SK-N-SH (cell line): ENCODE measurements around the gene WDR74. TPM values are rescaled to one million over a fixed set of nuclear protein-coding genes. Genes with fewer than 3 reads are reported as not detected.

Source experiments
- CTCF ChIA-PET: fragments of 300-600, 350-600 bp; formaldehyde crosslinking; extraction: SDS; loops from one replicate; lab custom pipeline; 2021; lab: Yijun Ruan, JAX
- POLR2A ChIA-PET: fragments of 350-600 bp; sonication (Branson Sonifier 250); formaldehyde crosslinking; extraction: SDS; loops from one replicate; lab custom pipeline; 2020; ENCODE audit warnings: antibody characterized with exemption, inconsistent platforms; lab: Yijun Ruan, JAX
- DNase-seq: peaks from one replicate; pipeline ENCODE4 v3.0.0; 2012
- H2AFZ ChIP-seq: fragments of 200-600 bp; sonication (generic); 2 replicates; pipeline ENCODE4 v1.8.1; 2016; ENCODE audit warnings: antibody characterized with exemption, mild to moderate bottlenecking, low read depth
- H3F3A ChIP-seq: fragments of 200-600 bp; sonication (generic); replicated peaks from 2 replicates; pipeline ENCODE3; 2016; ENCODE audit warnings: antibody characterized with exemption, mild to moderate bottlenecking; ENCODE audit not compliant: insufficient read depth
- H3K27ac ChIP-seq, 2 experiments: fragments of 200-500 bp in 1 of 2; fragments of 200-600 bp in 1 of 2; sonication (Bioruptor generic) in 1 of 2; sonication (generic), shearing (Covaris generic) in 1 of 2; 2 replicates each; pipeline versions ENCODE4 v1.5.1 to v1.6.1; 2014 to 2016; ENCODE audit warnings: low read depth in 2 of 2, inconsistent platforms in 1 of 2, low read length in 1 of 2, mild to moderate bottlenecking in 1 of 2, mixed read lengths in 1 of 2
- H3K27me3 ChIP-seq: fragments of 200-600 bp; sonication (generic), shearing (Covaris generic); 2 replicates; pipeline ENCODE4 v1.6.1; 2016; ENCODE audit warnings: mixed run types; ENCODE audit not compliant: insufficient read depth
- H3K36me3 ChIP-seq, 2 experiments: fragments of 200-500 bp in 1 of 2; fragments of 200-600 bp in 1 of 2; sonication (Bioruptor generic) in 1 of 2; sonication (generic) in 1 of 2; replicated peaks in 1 of 2; 2 replicates each; pipeline versions ENCODE3 to v1.5.1; 2014 to 2016; ENCODE audit warnings: low read length in 1 of 2, mild to moderate bottlenecking in 1 of 2; ENCODE audit not compliant: insufficient read depth in 2 of 2, control insufficient read depth in 1 of 2
- H3K4me1 ChIP-seq, 2 experiments: fragments of 200-500 bp in 1 of 2; fragments of 200-600 bp in 1 of 2; sonication (Bioruptor generic) in 1 of 2; sonication (generic), shearing (Covaris generic) in 1 of 2; 2 replicates each; pipeline versions ENCODE4 v1.5.1 to v1.6.1; 2014 to 2016; ENCODE audit warnings: low read depth in 1 of 2, low read length in 1 of 2, mixed run types in 1 of 2; ENCODE audit not compliant: insufficient read depth in 2 of 2, control insufficient read depth in 1 of 2
- H3K4me2 ChIP-seq: fragments of 200-600 bp; sonication (generic), shearing (Covaris generic); 2 replicates; pipeline ENCODE4 v1.6.1; 2017; ENCODE audit warnings: mixed run types
- H3K4me3 ChIP-seq, 2 experiments: fragments of 200-500 bp in 1 of 2; fragments of 200-600 bp in 1 of 2; sonication (Bioruptor generic) in 1 of 2; sonication (generic), shearing (Covaris generic) in 1 of 2; 2 replicates each; pipeline versions ENCODE4 v1.5.1 to v1.8.1; 2014 to 2016; ENCODE audit warnings: low read depth in 2 of 2, inconsistent platforms in 1 of 2, low read length in 1 of 2, mild to moderate bottlenecking in 1 of 2, mixed read lengths in 1 of 2, moderate library complexity in 1 of 2
- H3K79me2 ChIP-seq: fragments of 200-600 bp; sonication (generic); 2 replicates; pipeline ENCODE4 v1.8.1; 2017; ENCODE audit warnings: mild to moderate bottlenecking; ENCODE audit not compliant: insufficient read depth
- H3K9ac ChIP-seq: fragments of 200-600 bp; sonication (generic); 2 replicates; pipeline ENCODE4 v1.6.1; 2017; ENCODE audit warnings: mixed run types
- H3K9me2 ChIP-seq: fragments of 200-600 bp; sonication (generic); 2 replicates; pipeline ENCODE4 v1.6.1; 2017; ENCODE audit warnings: mixed run types
- H3K9me3 ChIP-seq: fragments of 200-600 bp; sonication (generic); 2 replicates; pipeline ENCODE4 v1.6.1; 2017; ENCODE audit warnings: mixed run types, mild to moderate bottlenecking, moderate library complexity
- H4K20me1 ChIP-seq: fragments of 200-600 bp; sonication (generic); 2 replicates; pipeline ENCODE4 v1.6.1; 2017; ENCODE audit warnings: mild to moderate bottlenecking, mixed run types; ENCODE audit not compliant: insufficient read depth
- CHD2 ChIP-seq: fragments of 150-350 bp; IDR thresholded peaks from 2 replicates; pipeline ENCODE4 v1.6.1; 2018; ENCODE audit warnings: low read length; ENCODE audit not compliant: partially characterized antibody
- FOSL2 ChIP-seq: IDR thresholded peaks from 2 replicates; pipeline ENCODE4 v1.4.0; 2012; ENCODE audit warnings: low read depth, mild to moderate bottlenecking, moderate library complexity, borderline replicate concordance
- GABPA ChIP-seq: IDR thresholded peaks from 2 replicates; pipeline ENCODE4 v1.4.0; 2012; ENCODE audit warnings: low read depth, mild to moderate bottlenecking
- GATA2 ChIP-seq: sonication (generic); formaldehyde crosslinking; IDR thresholded peaks from 2 replicates; pipeline ENCODE4 v1.5.0; 2020; ENCODE audit warnings: mild to moderate bottlenecking, missing genetic modification reagents
- JUND ChIP-seq: IDR thresholded peaks from 2 replicates; pipeline ENCODE4 v1.4.0; 2012
- MEF2A ChIP-seq: IDR thresholded peaks from 2 replicates; pipeline ENCODE4 v1.4.0; 2012; ENCODE audit warnings: low read depth, borderline replicate concordance
- MXI1 ChIP-seq: IDR thresholded peaks from 2 replicates; pipeline ENCODE4 v1.6.1; 2012; ENCODE audit warnings: mild to moderate bottlenecking, low read depth, low read length, improper control_type of control experiment
- NFIC ChIP-seq: IDR thresholded peaks from 2 replicates; pipeline ENCODE4 v1.4.0; 2012; ENCODE audit warnings: borderline replicate concordance
- NRF1 ChIP-seq: IDR thresholded peaks from 2 replicates; pipeline ENCODE4 v1.6.1; 2012; ENCODE audit warnings: low read depth, mild to moderate bottlenecking, low read length
- RCOR1 ChIP-seq: fragments of 150-350 bp; IDR thresholded peaks from 2 replicates; pipeline ENCODE4 v1.6.1; 2017; ENCODE audit warnings: antibody characterized with exemption, low read length
- RFX5 ChIP-seq: IDR thresholded peaks from 2 replicates; pipeline ENCODE4 v1.6.1; 2012; ENCODE audit warnings: mild to moderate bottlenecking, improper control_type of control experiment, low read length
- SIN3A ChIP-seq: IDR thresholded peaks from 2 replicates; pipeline ENCODE4 v1.6.1; 2012; ENCODE audit warnings: low read depth, mild to moderate bottlenecking, low read length, moderate library complexity, borderline replicate concordance
- TAF1 ChIP-seq: IDR thresholded peaks from 2 replicates; pipeline ENCODE4 v1.6.1; 2012; ENCODE audit warnings: low read depth, mild to moderate bottlenecking, low read length, moderate library complexity, borderline replicate concordance
- TEAD4 ChIP-seq: IDR thresholded peaks from 2 replicates; pipeline ENCODE4 v1.4.0; 2012; ENCODE audit warnings: mild to moderate bottlenecking, borderline replicate concordance; ENCODE audit not compliant: insufficient read depth
- whole genome bisulfite sequencing: methylation state at CpG from one replicate; pipeline ENCODE4 v1.1.6; 2017; ENCODE audit warnings: low lambda C conversion rate; 5-methylcytosine and 5-hydroxymethylcytosine counted together
- polyA plus RNA-seq, 3 experiments: library from polyadenylated mRNA; depleted of rRNA; stranded (reverse); fragments of >200 nt; gene quantifications; 2 replicates each; pipeline ENCODE4 v1.2.3, GENCODE V29; 2012
- TF ChIP-seq, protein P1 (sequence below): fragments of 200-600 bp; sonication (generic); IDR thresholded peaks from 2 replicates; pipeline ENCODE4 v1.6.1; 2017; ENCODE audit warnings: antibody characterized with exemption, mild to moderate bottlenecking, moderate library complexity
- TF ChIP-seq, protein P2 (sequence below): IDR thresholded peaks from 2 replicates; pipeline ENCODE4 v1.4.0; 2012; ENCODE audit warnings: low read depth
- TF ChIP-seq, protein P3 (sequence below): IDR thresholded peaks from 2 replicates; pipeline ENCODE4 v1.4.0; 2012; ENCODE audit warnings: low read depth, borderline replicate concordance
- TF ChIP-seq, protein P4 (sequence below): fragments of 150-350 bp; IDR thresholded peaks from 2 replicates; pipeline ENCODE4 v1.6.1; 2016; ENCODE audit warnings: mild to moderate bottlenecking, low read depth, low read length

The WDR74 gene
- polyA plus RNA-seq, 1 of the 3 experiments (the other 2 are of a cell fraction) = 132 TPM

DNA sequence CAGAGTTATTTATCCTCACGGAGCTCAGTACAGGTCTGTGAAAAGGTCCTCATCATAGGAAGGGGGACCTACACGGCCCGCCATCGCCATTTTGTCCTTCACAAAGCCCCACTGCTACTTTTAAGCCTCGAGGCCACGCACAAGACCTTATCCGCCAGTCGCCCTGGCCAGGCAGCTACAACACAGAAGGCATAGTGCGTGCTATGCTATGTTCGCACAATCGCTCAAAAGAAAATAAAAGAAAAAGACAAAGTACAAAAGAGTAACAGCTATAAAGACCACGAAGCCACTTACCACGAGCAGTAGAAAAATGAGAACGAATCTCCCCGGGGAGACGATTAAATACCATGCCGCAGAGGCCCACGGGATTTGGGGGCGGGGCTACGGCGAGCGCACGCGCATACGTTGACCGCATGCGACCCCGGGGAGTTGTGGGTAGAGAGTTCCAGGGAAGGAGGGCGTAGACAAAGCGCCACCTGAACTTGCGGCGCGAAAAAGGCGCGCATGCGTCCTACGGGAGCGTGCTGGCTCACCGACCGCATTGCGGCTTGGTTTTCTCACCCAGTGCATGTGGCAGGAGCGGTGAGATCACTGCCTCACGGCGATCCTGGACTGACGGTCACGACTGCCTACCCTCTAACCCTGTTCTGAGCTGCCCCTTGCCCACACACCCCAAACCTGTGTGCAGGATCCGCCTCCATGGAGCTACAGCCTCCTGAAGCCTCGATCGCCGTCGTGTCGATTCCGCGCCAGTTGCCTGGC lies 16.4 kb upstream of the WDR74 start (continued):
- TF ChIP-seq MXI1 (peak; percentile 98), TAF1 (peak; percentile 100), SIN3A (peak; percentile 95; the same call in 1 of the 2 replicates), GATA2 (CRISPR knock-in tag) (no peak), RCOR1 (0 out of 2 replicates have a peak, but pooled peaks have one; percentile 23), GABPA (no peak), JUND (no peak), NRF1 (peak; percentile 93), TEAD4 (0 out of 2 replicates have a peak, but pooled peaks have one; percentile 15), CHD2 (peak; percentile 48)
- TF ChIP-seq, protein P1, sequence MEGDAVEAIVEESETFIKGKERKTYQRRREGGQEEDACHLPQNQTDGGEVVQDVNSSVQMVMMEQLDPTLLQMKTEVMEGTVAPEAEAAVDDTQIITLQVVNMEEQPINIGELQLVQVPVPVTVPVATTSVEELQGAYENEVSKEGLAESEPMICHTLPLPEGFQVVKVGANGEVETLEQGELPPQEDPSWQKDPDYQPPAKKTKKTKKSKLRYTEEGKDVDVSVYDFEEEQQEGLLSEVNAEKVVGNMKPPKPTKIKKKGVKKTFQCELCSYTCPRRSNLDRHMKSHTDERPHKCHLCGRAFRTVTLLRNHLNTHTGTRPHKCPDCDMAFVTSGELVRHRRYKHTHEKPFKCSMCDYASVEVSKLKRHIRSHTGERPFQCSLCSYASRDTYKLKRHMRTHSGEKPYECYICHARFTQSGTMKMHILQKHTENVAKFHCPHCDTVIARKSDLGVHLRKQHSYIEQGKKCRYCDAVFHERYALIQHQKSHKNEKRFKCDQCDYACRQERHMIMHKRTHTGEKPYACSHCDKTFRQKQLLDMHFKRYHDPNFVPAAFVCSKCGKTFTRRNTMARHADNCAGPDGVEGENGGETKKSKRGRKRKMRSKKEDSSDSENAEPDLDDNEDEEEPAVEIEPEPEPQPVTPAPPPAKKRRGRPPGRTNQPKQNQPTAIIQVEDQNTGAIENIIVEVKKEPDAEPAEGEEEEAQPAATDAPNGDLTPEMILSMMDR = no peak
- TF ChIP-seq, protein P2, sequence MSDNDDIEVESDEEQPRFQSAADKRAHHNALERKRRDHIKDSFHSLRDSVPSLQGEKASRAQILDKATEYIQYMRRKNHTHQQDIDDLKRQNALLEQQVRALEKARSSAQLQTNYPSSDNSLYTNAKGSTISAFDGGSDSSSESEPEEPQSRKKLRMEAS = peak; percentile 97
- TF ChIP-seq, protein P3, sequence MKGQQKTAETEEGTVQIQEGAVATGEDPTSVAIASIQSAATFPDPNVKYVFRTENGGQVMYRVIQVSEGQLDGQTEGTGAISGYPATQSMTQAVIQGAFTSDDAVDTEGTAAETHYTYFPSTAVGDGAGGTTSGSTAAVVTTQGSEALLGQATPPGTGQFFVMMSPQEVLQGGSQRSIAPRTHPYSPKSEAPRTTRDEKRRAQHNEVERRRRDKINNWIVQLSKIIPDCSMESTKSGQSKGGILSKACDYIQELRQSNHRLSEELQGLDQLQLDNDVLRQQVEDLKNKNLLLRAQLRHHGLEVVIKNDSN = no peak
- TF ChIP-seq, all 33 proteins: peak for 12

DNA sequence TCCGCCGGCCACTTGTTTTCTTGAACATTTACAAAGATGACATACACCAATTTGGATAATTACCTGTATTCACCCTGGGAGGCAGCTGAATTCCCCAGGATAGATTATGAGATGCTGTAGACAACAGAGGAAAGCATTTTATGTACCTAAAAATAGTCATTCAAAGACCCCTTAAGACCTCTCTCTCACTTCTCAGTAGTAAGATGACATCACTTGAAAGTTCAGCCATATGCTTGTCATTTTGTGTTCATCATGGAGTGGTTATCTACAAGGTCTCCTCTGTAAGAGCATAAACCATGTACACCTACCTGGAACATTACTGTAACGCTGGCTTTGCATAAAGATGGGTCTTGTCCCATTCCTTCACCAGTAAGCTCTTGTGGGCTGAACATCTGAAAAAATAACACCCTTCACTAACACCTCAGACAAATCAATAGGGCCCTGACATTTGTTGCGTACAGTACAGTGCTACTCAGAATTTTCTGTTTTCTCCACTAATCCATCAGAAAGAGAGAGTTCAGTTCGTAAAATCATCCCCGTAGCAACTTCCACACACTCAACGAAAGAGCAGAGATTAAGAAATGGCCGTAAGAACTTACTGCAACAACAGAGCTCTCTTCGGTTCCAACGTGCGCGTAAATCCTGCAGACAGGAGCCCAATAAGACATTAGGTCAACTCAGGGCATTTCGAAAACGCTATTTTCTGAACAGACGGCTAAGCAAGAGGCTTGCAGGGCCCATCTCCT lies 15.6 kb upstream of the WDR74 start:
- peaks cover 39% of the 10 kb centered on the region for H4K20me1 ChIP-seq
- peak overlapping the region; percentile 92 for H3K9ac ChIP-seq
- ChIA-PET CTCF (interaction anchor here (0.6 to 5.2 kb wide), 6 partner anchors 8 to 69 kb away, joined by 3 to 46 read pairs (median 4); partner anchors contain the start of genes SLC3A2 and TMEM179B), POLR2A (interaction anchor here (0.7 to 9.4 kb wide), 18 partner anchors 8 to 1194 kb away, joined by 3 to 146 read pairs (median 6); partner anchors contain the start of genes C11orf98, CSKMT, HNRNPUL2 and NXF1)
- peak overlapping the region; percentile 58 to 93 for H3K27ac ChIP-seq
- no peaks in the 10 kb centered on the region for H3K9me2 ChIP-seq
- no peaks in the 10 kb centered on the region for H3K27me3 ChIP-seq
- peaks cover 14 to 16% of the 10 kb centered on the region in 2 experiments; a peak in 3 of 4 replicates for H3K4me1 ChIP-seq
- peak overlapping the region; percentile 84 for H3K4me2 ChIP-seq
- DNase-seq = no peak
- WGBS = under 1% methylated on average over 15 of the region's 15 CpGs
- H3K9me3 ChIP-seq = no peaks in the 10 kb centered on the region
- peak overlapping the region; percentile 90 to 94 for H3K4me3 ChIP-seq
- H2AFZ ChIP-seq = no peak overlapping the region
- peaks cover 34 to 38% of the 10 kb centered on the region in 2 experiments for H3K36me3 ChIP-seq
- peaks cover 53% of the 10 kb centered on the region for H3K79me2 ChIP-seq
- TF ChIP-seq NFIC = no peak
- no peak for TF ChIP-seq NRF1
- TF ChIP-seq RFX5 = no peak
- TF ChIP-seq FOSL2 = no peak
- no peak for TF ChIP-seq MEF2A
- no peak for TF ChIP-seq RCOR1
- TF ChIP-seq, protein P3 = no peak
- TF ChIP-seq, protein P4, sequence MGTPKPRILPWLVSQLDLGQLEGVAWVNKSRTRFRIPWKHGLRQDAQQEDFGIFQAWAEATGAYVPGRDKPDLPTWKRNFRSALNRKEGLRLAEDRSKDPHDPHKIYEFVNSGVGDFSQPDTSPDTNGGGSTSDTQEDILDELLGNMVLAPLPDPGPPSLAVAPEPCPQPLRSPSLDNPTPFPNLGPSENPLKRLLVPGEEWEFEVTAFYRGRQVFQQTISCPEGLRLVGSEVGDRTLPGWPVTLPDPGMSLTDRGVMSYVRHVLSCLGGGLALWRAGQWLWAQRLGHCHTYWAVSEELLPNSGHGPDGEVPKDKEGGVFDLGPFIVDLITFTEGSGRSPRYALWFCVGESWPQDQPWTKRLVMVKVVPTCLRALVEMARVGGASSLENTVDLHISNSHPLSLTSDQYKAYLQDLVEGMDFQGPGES = no peak
- TF ChIP-seq, all 33 proteins: peak for 0
- peaks cover 52% of the 10 kb centered on the region for H3F3A ChIP-seq
